HepG2 (cell line): ENCODE results near the gene CCDC88A. TPM values are rescaled to one million over a fixed set of nuclear protein-coding genes. Genes with fewer than 3 reads are reported as not detected.
A peak's percentile ranks its signal among the peaks of the same experiment; 100 is the strongest.

Experiments
- ATF3 ChIP-seq: sonication (generic); formaldehyde crosslinking; IDR thresholded peaks from 2 replicates; pipeline ENCODE4 v1.4.0; 2020; ENCODE audit warnings: missing genetic modification reagents
- CBX5 ChIP-seq: sonication (generic); formaldehyde crosslinking; IDR thresholded peaks from 2 replicates; pipeline ENCODE4 v1.4.0; 2020; ENCODE audit warnings: missing genetic modification reagents, borderline replicate concordance
- FOXA1 ChIP-seq, 2 experiments: fragments of 450-650 bp in 1 of 2; sonication (generic) in 1 of 2; formaldehyde crosslinking in 1 of 2; IDR thresholded peaks; 2 replicates each; pipeline versions ENCODE4 v1.4.0 to v1.6.1; 2016 to 2020; ENCODE audit warnings: missing genetic modification reagents in 1 of 2
- FOXK2 ChIP-seq: fragments of 450-650 bp; IDR thresholded peaks from 2 replicates; pipeline ENCODE4 v1.6.1; 2016
- FUBP1 ChIP-seq: sonication (generic); formaldehyde crosslinking; IDR thresholded peaks from 2 replicates; pipeline ENCODE4 v1.5.1; 2020; ENCODE audit warnings: missing genetic modification reagents, mild to moderate bottlenecking, borderline replicate concordance
- HHEX ChIP-seq: IDR thresholded peaks from 2 replicates; pipeline ENCODE4 v1.6.1; 2016; ENCODE audit warnings: control low read depth
- POLR2A ChIP-seq, 2 experiments: IDR thresholded peaks; 2 replicates each; pipeline ENCODE4 v1.6.1; 2011; ENCODE audit warnings: low read depth in 2 of 2, low read length in 2 of 2, mild to moderate bottlenecking in 1 of 2, moderate library complexity in 1 of 2; ENCODE audit not compliant: insufficient read depth in 1 of 2
- SALL1 ChIP-seq: sonication (generic); formaldehyde crosslinking; IDR thresholded peaks from 2 replicates; pipeline ENCODE4 v1.8.0; 2022; ENCODE audit warnings: mild to moderate bottlenecking, missing genetic modification reagents
- TGIF2 ChIP-seq: IDR thresholded peaks from 2 replicates; pipeline ENCODE4 v1.6.1; 2016; ENCODE audit warnings: control low read depth, missing compliant biosample characterization
- USF2 ChIP-seq, 2 experiments: sonication (generic) in 1 of 2; formaldehyde crosslinking in 1 of 2; IDR thresholded peaks; 2 replicates each; pipeline versions ENCODE4 v1.5.1 to v1.6.1; 2011 to 2020; ENCODE audit warnings: borderline replicate concordance in 1 of 2, low read depth in 1 of 2, low read length in 1 of 2, mild to moderate bottlenecking in 1 of 2, missing genetic modification reagents in 1 of 2, moderate library complexity in 1 of 2
- ZBTB14 ChIP-seq: sonication (generic); formaldehyde crosslinking; IDR thresholded peaks from 2 replicates; pipeline ENCODE4 v1.4.0; 2020; ENCODE audit warnings: missing genetic modification reagents
- ZBTB34 ChIP-seq: sonication (generic); formaldehyde crosslinking; IDR thresholded peaks from 2 replicates; pipeline ENCODE4 v1.8.0; 2022; ENCODE audit warnings: mild to moderate bottlenecking, missing genetic modification reagents
- ZFP1 ChIP-seq: IDR thresholded peaks from 2 replicates; pipeline ENCODE4 v1.6.1; 2016
- ZFP82 ChIP-seq: sonication (generic); formaldehyde crosslinking; IDR thresholded peaks from 2 replicates; pipeline ENCODE4 v1.5.1; 2020; ENCODE audit warnings: mild to moderate bottlenecking, missing genetic modification reagents, borderline replicate concordance
- ZNF101 ChIP-seq: sonication (generic); formaldehyde crosslinking; IDR thresholded peaks from 2 replicates; pipeline ENCODE4 v1.4.0; 2020; ENCODE audit warnings: mild to moderate bottlenecking, low read depth, missing genetic modification reagents, borderline replicate concordance
- ZNF3 ChIP-seq: IDR thresholded peaks from 2 replicates; pipeline ENCODE4 v1.7.0; 2017; ENCODE audit warnings: inconsistent platforms
- ZNF354B ChIP-seq: sonication (generic); formaldehyde crosslinking; IDR thresholded peaks from 2 replicates; pipeline ENCODE4 v1.8.0; 2022; ENCODE audit warnings: mild to moderate bottlenecking, missing genetic modification reagents
- ZNF460 ChIP-seq: sonication (generic); formaldehyde crosslinking; IDR thresholded peaks from 2 replicates; pipeline ENCODE4 v1.5.1; 2020; ENCODE audit warnings: missing genetic modification reagents, mild to moderate bottlenecking, borderline replicate concordance
- ZNF710 ChIP-seq: sonication (generic); formaldehyde crosslinking; IDR thresholded peaks from 2 replicates; pipeline ENCODE4 v1.5.0; 2020; ENCODE audit warnings: mild to moderate bottlenecking, missing genetic modification reagents, borderline replicate concordance
- polyA plus RNA-seq, 8 experiments: library from polyadenylated mRNA; depleted of rRNA in 3 of 8; stranded (reverse) in 7 of 8; unstranded in 1 of 8; fragments of >200 nt; fragmentation: Illumina TruSeq in 4 of 8; extraction: Trizol in 4 of 8; gene quantifications; 2 replicates each; pipeline versions ENCODE4 v1.2.1 to v1.2.3, GENCODE V29; 2011 to 2016; ENCODE audit warnings: low read depth in 4 of 8, missing spikeins in 1 of 8, mixed read lengths in 1 of 8; ENCODE audit not compliant: insufficient read depth in 1 of 8
- total RNA-seq, 5 experiments: library from RNA; depleted of rRNA; stranded (reverse); fragments of >200 nt; fragmentation: Illumina TruSeq; extraction: Trizol; gene quantifications; 2 replicates each; pipeline ENCODE4 v1.2.3, GENCODE V29; 2016; ENCODE audit warnings: low read depth in 1 of 5

CCDC88A gene
- total and polyA plus RNA-seq, 2 of the 13 experiments (the other 11 are each of a cell fraction or from before 2014, with no cell fraction given): 43.2 to 84.1 TPM

GRCh38 chr2:55419679-55420438 lies at the start of gene CCDC88A (continued):
- TF ChIP-seq ZNF710 (peak; percentile 90; the same call in 1 of the 2 replicates), FOXK2 (no peak), FUBP1 (CRISPR knock-in tag) (peak; percentile 16; the same call in 1 of the 2 replicates), POLR2A (IDR thresholded peaks at IDR 0.05; ENCODE audit: insufficient read depth in 1 of 2, low read depth in 2 of 2, low read length in 2 of 2) (peak; percentile 92 to 97), ZNF3 (CRISPR knock-in tag) (peak; percentile 63; the same call in 1 of the 2 replicates), TGIF2 (CRISPR knock-in tag) (peak; percentile 92), ATF3 (CRISPR knock-in tag) (0 out of 2 replicates have a peak, but pooled peaks have one; percentile 69), FOXA1 (IDR thresholded peaks at IDR 0.05) (no peak), FOXA1 (CRISPR knock-in tag; IDR thresholded peaks at IDR 0.05) (peak; percentile 66), ZNF460 (CRISPR knock-in tag) (peak; percentile 80; the same call in 1 of the 2 replicates), ZFP82 (CRISPR knock-in tag) (peak; percentile 96; the same call in 1 of the 2 replicates), ZBTB14 (CRISPR knock-in tag) (peak; percentile 99), SALL1 (CRISPR knock-in tag) (peak; percentile 99), ZNF101 (no peak), USF2 (IDR thresholded peaks at IDR 0.05; ENCODE audit: low read depth, low read length) (no peak), USF2 (CRISPR knock-in tag; IDR thresholded peaks at IDR 0.05; ENCODE audit: borderline replicate concordance) (no peak; the same call in 1 of the 2 replicates), HHEX (CRISPR knock-in tag) (no peak; the same call in 1 of the 2 replicates), ZBTB34 (CRISPR knock-in tag) (peak; percentile 86), ZFP1 (CRISPR knock-in tag) (peak; percentile 95), ZNF354B (peak; percentile 91; the same call in 1 of the 2 replicates), CBX5 (CRISPR knock-in tag) (peak; percentile 98)
